ENCODE results near the gene SOX13. TPM values are rescaled to one million over a fixed set of nuclear protein-coding genes. Genes with fewer than 3 reads are reported as not detected.

SOX13 gene
- total RNA-seq, 1 experiment from 2014 or later, result 31.5 TPM

- ChIA-PET CTCF (no interaction called here), POLR2A (no interaction called here)
- Histone ChIP-seq H3K36me3 (ENCODE audit: control insufficient read depth, insufficient read depth, low read length) (no peaks in the 10 kb centered on the region), H3K27me3 (replicated peaks; ENCODE audit: control insufficient read depth, insufficient read depth, low read length) (no peaks in the 10 kb centered on the region; the same call in 1 of the 2 replicates), H3K9me3 (peaks cover 11% of the 10 kb centered on the region; the same call in 1 of the 2 replicates), H3K4me3 (ENCODE audit: low read depth, low read length) (no peak overlapping the region), H3K4me1 (peaks cover 11% of the 10 kb centered on the region)
- no peak overlapping the region for H3K4me3 Mint-ChIP-seq (ENCODE audit: unreplicated experiment)
- H3K4me1 Mint-ChIP-seq (ENCODE audit: low read depth, unreplicated experiment), result peaks cover 9% of the 10 kb centered on the region
- intact Hi-C loops (cut with micrococcal nuclease; ENCODE audit: unreplicated experiment), result no loop called here
- DNase-seq, result no peak
- H3K36me3 Mint-ChIP-seq (ENCODE audit: insufficient read depth, unreplicated experiment), result no peaks in the 10 kb centered on the region
- H3K9me3 Mint-ChIP-seq (ENCODE audit: unreplicated experiment), result peaks cover 12% of the 10 kb centered on the region
- TF ChIP-seq CTCF (IDR thresholded peaks at IDR 0.05; ENCODE audit: insufficient read depth in 1 of 2, low read depth in 1 of 2, low read length in 1 of 2, severe bottlenecking in 1 of 2, unreplicated experiment in 1 of 2), result no peak
- H3K27ac Mint-ChIP-seq (ENCODE audit: unreplicated experiment), result no peak overlapping the region
- BruUV-seq (replicated peaks), result no TSS peak
- no peaks in the 10 kb centered on the region for H3K27me3 Mint-ChIP-seq (ENCODE audit: insufficient read depth, unreplicated experiment)
Observed at GRCh38 chr1:204170494-204171155, 97.7 kb downstream of the SOX13 start.

GRCh38 chr1:204171751-204172178, 98.8 kb downstream of the SOX13 start:
- POLR2A ChIA-PET, result interaction anchor here (0.6 kb wide), 1 partner anchor 226 kb away, joined by 3 read pairs; no protein-coding TSS in a partner anchor
- TF ChIP-seq CTCF (IDR thresholded peaks at IDR 0.05; ENCODE audit: insufficient read depth in 1 of 2, low read depth in 1 of 2, low read length in 1 of 2, severe bottlenecking in 1 of 2, unreplicated experiment in 1 of 2), result no peak
- CTCF ChIA-PET, result interaction anchor here (0.7 to 1.6 kb wide), 3 partner anchors 27 to 344 kb away, joined by 3 to 6 read pairs (median 6); partner anchors contain the start of genes GOLT1A and MDM4

GRCh38 chr1:204172404-204173029, 99.6 kb downstream of the SOX13 start:
- intact Hi-C loops (cut with micrococcal nuclease; ENCODE audit: unreplicated experiment), result no loop called here
- no peak for TF ChIP-seq CTCF (IDR thresholded peaks at IDR 0.05; ENCODE audit: insufficient read depth in 1 of 2, low read depth in 1 of 2, low read length in 1 of 2, severe bottlenecking in 1 of 2, unreplicated experiment in 1 of 2)
- peaks cover 9% of the 10 kb centered on the region for H3K4me1 Mint-ChIP-seq (ENCODE audit: low read depth, unreplicated experiment)
- H3K27me3 Mint-ChIP-seq (ENCODE audit: insufficient read depth, unreplicated experiment), result no peaks in the 10 kb centered on the region
- POLR2A ChIA-PET, result no interaction called here
- Histone ChIP-seq H3K9me3 (peaks cover 11% of the 10 kb centered on the region; the same call in 1 of the 2 replicates), H3K27me3 (replicated peaks; ENCODE audit: control insufficient read depth, insufficient read depth, low read length) (no peaks in the 10 kb centered on the region; the same call in 1 of the 2 replicates), H3K4me3 (ENCODE audit: low read depth, low read length) (no peak overlapping the region), H3K36me3 (ENCODE audit: control insufficient read depth, insufficient read depth, low read length) (no peaks in the 10 kb centered on the region), H3K4me1 (peaks cover 11% of the 10 kb centered on the region)
- CTCF ChIA-PET, result interaction anchor here (1.2 to 1.6 kb wide), 2 partner anchors 26 to 41 kb away, joined by 6 read pairs; partner anchors contain the start of gene GOLT1A
- no TSS peak for BruUV-seq (replicated peaks)
- H3K27ac Mint-ChIP-seq (ENCODE audit: unreplicated experiment), result no peak overlapping the region
- peaks cover 12% of the 10 kb centered on the region for H3K9me3 Mint-ChIP-seq (ENCODE audit: unreplicated experiment)
- no peaks in the 10 kb centered on the region for H3K36me3 Mint-ChIP-seq (ENCODE audit: insufficient read depth, unreplicated experiment)
- no peak for DNase-seq
- no peak overlapping the region for H3K4me3 Mint-ChIP-seq (ENCODE audit: unreplicated experiment)

More at GRCh38 chr1:204171751-204172178, 98.8 kb downstream of the SOX13 start:
- DNase-seq, result peak in 1 of 2 experiments; percentile 47
- Histone ChIP-seq H3K9me3 (peaks cover 11% of the 10 kb centered on the region; the same call in 1 of the 2 replicates), H3K27me3 (replicated peaks; ENCODE audit: control insufficient read depth, insufficient read depth, low read length) (no peaks in the 10 kb centered on the region; the same call in 1 of the 2 replicates), H3K4me3 (ENCODE audit: low read depth, low read length) (no peak overlapping the region), H3K36me3 (ENCODE audit: control insufficient read depth, insufficient read depth, low read length) (no peaks in the 10 kb centered on the region), H3K4me1 (peaks cover 11% of the 10 kb centered on the region)
- no peak overlapping the region for H3K4me3 Mint-ChIP-seq (ENCODE audit: unreplicated experiment)
- no peaks in the 10 kb centered on the region for H3K36me3 Mint-ChIP-seq (ENCODE audit: insufficient read depth, unreplicated experiment)
- intact Hi-C loops (cut with micrococcal nuclease; ENCODE audit: unreplicated experiment), result no loop called here
- H3K9me3 Mint-ChIP-seq (ENCODE audit: unreplicated experiment), result peaks cover 12% of the 10 kb centered on the region
- no TSS peak for BruUV-seq (replicated peaks)
- H3K27ac Mint-ChIP-seq (ENCODE audit: unreplicated experiment), result no peak overlapping the region
- H3K4me1 Mint-ChIP-seq (ENCODE audit: low read depth, unreplicated experiment), result peaks cover 9% of the 10 kb centered on the region
- H3K27me3 Mint-ChIP-seq (ENCODE audit: insufficient read depth, unreplicated experiment), result no peaks in the 10 kb centered on the region
